Erythroblast (primary cell): Measurements from ENCODE around the gene RAD51B.

ENCODE experiments used
- GATA1 ChIP-seq: IDR thresholded peaks from 2 replicates; pipeline ENCODE4 v1.6.1; 2011; ENCODE audit warnings: low read depth, mild to moderate bottlenecking, control low read depth, low read length, moderate library complexity
- POLR2A ChIP-seq: IDR thresholded peaks from 2 replicates; pipeline ENCODE4 v1.6.1; 2011; ENCODE audit warnings: mild to moderate bottlenecking, low read length

GRCh38 chr14:68312884-68313610, 493.5 kb downstream of the RAD51B start:
- TF ChIP-seq POLR2A (no peak), GATA1 (no peak)
